Chondrocyte (in vitro differentiated cells): ENCODE measurements around the gene RB1. TPM values are rescaled to one million over a fixed set of nuclear protein-coding genes. Genes with fewer than 3 reads are reported as not detected.

ENCODE experiments used
- DNase-seq: peaks from one replicate; pipeline ENCODE4 v3.0.0; 2021; ENCODE audit warnings: mixed read lengths, low spot score
- H3K27ac Mint-ChIP-seq: one replicate; pipeline ENCODE4 v1.8.0; 2021; ENCODE audit warnings: mild to moderate bottlenecking, moderate library complexity, mixed read lengths; ENCODE audit not compliant: unreplicated experiment
- H3K27me3 Mint-ChIP-seq: 2 replicates; pipeline ENCODE4 v1.8.0; 2021; ENCODE audit warnings: low read depth, mixed read lengths
- H3K36me3 Mint-ChIP-seq: 2 replicates; pipeline ENCODE4 v1.8.0; 2021; ENCODE audit warnings: low read depth, mixed read lengths
- H3K4me1 Mint-ChIP-seq: 2 replicates; pipeline ENCODE4 v1.8.0; 2021; ENCODE audit warnings: low read depth, mild to moderate bottlenecking, mixed read lengths
- H3K4me3 Mint-ChIP-seq: one replicate; pipeline ENCODE4 v1.8.0; 2021; ENCODE audit warnings: mild to moderate bottlenecking, moderate library complexity, mixed read lengths; ENCODE audit not compliant: unreplicated experiment
- H3K9me3 Mint-ChIP-seq: 2 replicates; pipeline ENCODE4 v1.8.0; 2021; ENCODE audit warnings: low read depth, mixed read lengths
- total RNA-seq: library from RNA; stranded (reverse); gene quantifications from 3 replicates; pipeline ENCODE4 v1.2.1, GENCODE V29; 2021
- TF ChIP-seq, protein P1 (sequence below): fragments of 200-600 bp; sonication (generic); IDR thresholded peaks from 2 replicates; pipeline ENCODE4 v1.5.0; 2021; ENCODE audit warnings: antibody characterized with exemption, mild to moderate bottlenecking, moderate library complexity

Gene RB1
- total RNA-seq, 1 donor from 2014 or later: 33.4 TPM

DNA sequence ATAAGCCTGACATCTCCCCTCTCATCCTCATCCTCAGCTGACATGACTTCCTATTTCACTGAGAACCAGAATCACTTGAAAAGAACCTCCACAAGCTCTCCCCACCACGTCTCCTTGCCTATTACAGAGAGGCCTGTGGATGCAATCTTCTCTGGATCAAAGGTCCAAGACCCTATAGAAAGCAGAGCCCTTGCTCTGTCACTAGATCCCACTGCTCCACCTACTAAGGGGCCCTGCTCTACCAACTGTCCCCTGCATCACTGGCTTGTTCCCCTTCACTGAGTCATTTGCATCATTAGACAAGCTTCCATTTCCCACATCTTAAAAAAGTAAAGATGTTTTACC, 188.5 kb downstream of the RB1 start:
- H3K4me3 Mint-ChIP-seq: no peak overlapping the region
- no peak for DNase-seq
- TF ChIP-seq, protein P1, sequence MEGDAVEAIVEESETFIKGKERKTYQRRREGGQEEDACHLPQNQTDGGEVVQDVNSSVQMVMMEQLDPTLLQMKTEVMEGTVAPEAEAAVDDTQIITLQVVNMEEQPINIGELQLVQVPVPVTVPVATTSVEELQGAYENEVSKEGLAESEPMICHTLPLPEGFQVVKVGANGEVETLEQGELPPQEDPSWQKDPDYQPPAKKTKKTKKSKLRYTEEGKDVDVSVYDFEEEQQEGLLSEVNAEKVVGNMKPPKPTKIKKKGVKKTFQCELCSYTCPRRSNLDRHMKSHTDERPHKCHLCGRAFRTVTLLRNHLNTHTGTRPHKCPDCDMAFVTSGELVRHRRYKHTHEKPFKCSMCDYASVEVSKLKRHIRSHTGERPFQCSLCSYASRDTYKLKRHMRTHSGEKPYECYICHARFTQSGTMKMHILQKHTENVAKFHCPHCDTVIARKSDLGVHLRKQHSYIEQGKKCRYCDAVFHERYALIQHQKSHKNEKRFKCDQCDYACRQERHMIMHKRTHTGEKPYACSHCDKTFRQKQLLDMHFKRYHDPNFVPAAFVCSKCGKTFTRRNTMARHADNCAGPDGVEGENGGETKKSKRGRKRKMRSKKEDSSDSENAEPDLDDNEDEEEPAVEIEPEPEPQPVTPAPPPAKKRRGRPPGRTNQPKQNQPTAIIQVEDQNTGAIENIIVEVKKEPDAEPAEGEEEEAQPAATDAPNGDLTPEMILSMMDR: no peak
- H3K4me1 Mint-ChIP-seq: no peaks in the 10 kb centered on the region
- H3K27ac Mint-ChIP-seq: no peak overlapping the region
- H3K36me3 Mint-ChIP-seq: peaks cover 5% of the 10 kb centered on the region
- H3K9me3 Mint-ChIP-seq: peaks cover 5% of the 10 kb centered on the region
- no peaks in the 10 kb centered on the region for H3K27me3 Mint-ChIP-seq

DNA sequence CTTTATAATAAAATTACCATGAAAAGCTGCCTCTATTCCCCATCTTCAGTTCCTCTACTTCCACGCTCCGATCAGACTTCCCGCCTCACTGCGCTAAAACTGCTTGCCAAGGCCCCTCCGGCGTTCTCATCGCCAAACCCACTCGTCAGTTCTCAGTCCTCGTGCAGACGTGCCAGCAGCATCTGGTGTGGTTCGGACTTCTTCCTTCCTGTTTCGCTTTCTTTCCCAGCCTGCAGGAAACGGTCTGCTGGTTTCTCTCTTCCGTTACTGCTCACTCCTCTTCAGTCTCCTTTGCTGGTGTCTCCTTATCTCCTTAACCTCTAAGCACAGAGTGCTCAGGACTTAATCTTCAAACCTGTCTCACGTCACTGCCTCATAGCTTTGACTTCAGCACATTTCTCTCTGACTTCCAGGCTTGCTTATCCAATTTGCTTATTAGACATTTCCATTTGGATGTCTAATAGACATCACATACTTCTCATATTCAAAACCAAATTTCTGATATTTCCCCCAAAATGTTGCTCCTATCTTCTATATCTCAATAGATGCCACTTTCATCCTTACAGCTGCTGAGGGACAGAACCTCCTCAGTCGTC, 189.0 kb downstream of the RB1 start:
- no peaks in the 10 kb centered on the region for H3K4me1 Mint-ChIP-seq
- peaks cover 2% of the 10 kb centered on the region for H3K9me3 Mint-ChIP-seq
- H3K27me3 Mint-ChIP-seq: no peaks in the 10 kb centered on the region
- DNase-seq: no peak
- H3K27ac Mint-ChIP-seq: no peak overlapping the region
- H3K4me3 Mint-ChIP-seq: no peak overlapping the region
- H3K36me3 Mint-ChIP-seq: peaks cover 2% of the 10 kb centered on the region
- TF ChIP-seq, protein P1: no peak

DNA sequence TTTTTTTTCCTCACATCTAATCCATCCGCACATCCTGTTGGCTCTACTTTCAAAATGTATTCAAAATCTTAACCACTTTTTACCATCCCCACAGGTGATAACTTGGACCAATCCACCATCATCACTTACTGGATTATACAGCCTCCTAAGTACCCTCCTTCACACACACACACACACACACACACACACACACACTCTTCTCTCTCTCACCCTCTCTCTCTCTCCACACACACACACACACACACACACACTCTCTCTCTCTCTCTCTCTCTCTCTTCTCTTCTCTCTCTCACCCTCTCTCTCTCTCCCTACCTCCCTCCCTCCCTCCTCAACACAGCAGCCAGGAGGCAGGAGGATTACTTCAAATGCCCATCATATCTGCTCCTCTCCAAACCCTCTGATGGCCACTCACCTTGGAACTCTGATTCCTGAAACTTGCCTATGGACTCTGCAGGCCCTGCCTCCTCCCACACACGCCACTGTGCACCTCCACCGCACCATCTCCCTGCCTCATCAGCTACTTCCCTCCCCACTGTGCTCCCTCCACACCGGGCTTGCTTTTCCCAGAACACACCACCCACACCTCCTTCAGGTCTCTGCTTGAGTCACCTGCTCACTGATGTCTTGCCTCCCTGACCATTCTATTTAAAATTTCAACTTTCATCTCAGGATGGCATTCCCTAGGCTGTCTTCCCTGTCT, 189.7 kb downstream of the RB1 start:
- Mint-ChIP-seq H3K4me3 (no peak overlapping the region), H3K4me1 (no peaks in the 10 kb centered on the region), H3K9me3 (no peaks in the 10 kb centered on the region), H3K36me3 (no peaks in the 10 kb centered on the region), H3K27ac (no peak overlapping the region), H3K27me3 (no peaks in the 10 kb centered on the region)
- DNase-seq: no peak
- TF ChIP-seq, protein P1: no peak

DNA sequence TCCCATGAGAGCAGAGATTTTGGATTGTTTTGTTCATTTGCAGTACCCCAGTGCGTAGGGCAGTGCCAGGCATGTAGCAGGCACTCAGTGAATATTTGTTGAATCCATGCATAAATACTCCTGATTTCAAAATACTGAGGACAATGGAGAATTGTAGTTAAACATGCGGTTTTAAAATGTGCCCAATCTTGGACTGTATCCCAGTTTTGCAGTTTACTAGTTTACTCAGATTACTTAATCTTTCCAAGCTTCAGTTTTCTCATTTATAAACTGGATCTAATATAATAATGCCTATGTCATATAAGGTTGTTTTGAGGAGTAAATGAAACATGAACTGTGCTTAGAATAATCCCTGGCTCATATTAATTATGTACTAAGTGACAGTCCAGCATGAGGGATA, 190.3 kb downstream of the RB1 start:
- TF ChIP-seq, protein P1: no peak
- peaks cover 3% of the 10 kb centered on the region for H3K4me1 Mint-ChIP-seq
- peaks cover 3% of the 10 kb centered on the region for H3K36me3 Mint-ChIP-seq
- no peak overlapping the region for H3K4me3 Mint-ChIP-seq
- no peak for DNase-seq
- H3K27ac Mint-ChIP-seq: no peak overlapping the region
- H3K27me3 Mint-ChIP-seq: no peaks in the 10 kb centered on the region
- H3K9me3 Mint-ChIP-seq: no peaks in the 10 kb centered on the region

DNA sequence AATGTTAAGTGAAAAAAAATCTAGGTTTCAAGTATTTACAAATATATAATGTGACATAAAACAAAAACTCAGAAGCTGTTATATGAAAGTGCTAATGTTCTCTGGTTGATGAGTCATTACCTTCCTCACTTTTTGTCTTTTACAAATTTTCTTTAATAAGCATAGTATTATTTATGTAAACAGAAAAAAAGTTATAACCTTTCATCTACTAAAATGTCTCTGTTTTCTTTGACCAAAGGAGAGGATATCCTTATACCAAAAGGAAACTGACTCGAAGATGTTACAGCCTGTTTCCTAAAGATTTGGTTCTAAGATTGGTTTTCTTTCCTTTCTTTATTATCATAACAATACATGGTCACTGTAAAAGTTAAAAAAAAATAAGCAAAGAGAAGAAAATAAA, 191.3 kb downstream of the RB1 start:
- no peaks in the 10 kb centered on the region for H3K27me3 Mint-ChIP-seq
- no peaks in the 10 kb centered on the region for H3K9me3 Mint-ChIP-seq
- TF ChIP-seq, protein P1: no peak
- no peak for DNase-seq
- H3K36me3 Mint-ChIP-seq: peaks cover 5% of the 10 kb centered on the region
- no peak overlapping the region for H3K27ac Mint-ChIP-seq
- no peak overlapping the region for H3K4me3 Mint-ChIP-seq
- peaks cover 12% of the 10 kb centered on the region for H3K4me1 Mint-ChIP-seq
